ENCODE measurements around the gene DTD2.
"Not testable (repeated sequence)": the region's sequence is repeated elsewhere in the genome, so short reads cannot be mapped to it uniquely, and the experiment has no call there.

DTD2 gene

GRCh38 chr14:31456841-31457664 lies at the start of gene DTD2:
Gene DTD2 (minus strand): TSS chr14:31457506. CDS start chr14:31457393, 113 bp downstream.
- DNase-seq (ENCODE audit: low read depth in 2 of 2), result peak; percentile 87 to 90

GRCh38 chr14:31505411-31505810 lies 48.1 kb upstream of the DTD2 start:
- no peak for DNase-seq (ENCODE audit: low read depth in 2 of 2)

- DNase-seq (ENCODE audit: low read depth in 2 of 2), result no peak
Measured at GRCh38 chr14:31501870-31502269, 44.6 kb upstream of the DTD2 start.

GRCh38 chr14:31492759-31493498 lies 35.6 kb upstream of the DTD2 start:
- no peak for DNase-seq (ENCODE audit: low read depth in 2 of 2)

GRCh38 chr14:31489691-31490090 lies 32.4 kb upstream of the DTD2 start:
- DNase-seq (ENCODE audit: low read depth in 2 of 2), result no peak

GRCh38 chr14:31487886-31488285 lies 30.6 kb upstream of the DTD2 start, which contains the start of gene GPR33:
Gene GPR33 (minus strand): TSS chr14:31488039. CDS start chr14:31483965, 4,074 bp downstream.
- DNase-seq (ENCODE audit: low read depth in 2 of 2), result no peak

- no peak for DNase-seq (ENCODE audit: low read depth in 2 of 2)
Measured at GRCh38 chr14:31486764-31487163, 29.5 kb upstream of the DTD2 start.

- no peak for DNase-seq (ENCODE audit: low read depth in 2 of 2)
Measured at GRCh38 chr14:31484754-31485153, 27.4 kb upstream of the DTD2 start.

- no peak for DNase-seq (ENCODE audit: low read depth in 2 of 2)
Measured at GRCh38 chr14:31480156-31480555, 22.9 kb upstream of the DTD2 start.

- DNase-seq (ENCODE audit: low read depth in 2 of 2), result no peak
Measured at GRCh38 chr14:31479027-31479426, 21.7 kb upstream of the DTD2 start.

GRCh38 chr14:31477248-31477647 lies 19.9 kb upstream of the DTD2 start:
- DNase-seq (ENCODE audit: low read depth in 2 of 2), result no peak

- no peak for DNase-seq (ENCODE audit: low read depth in 2 of 2)
Measured at GRCh38 chr14:31476131-31476866, 19.0 kb upstream of the DTD2 start.

- no peak for DNase-seq (ENCODE audit: low read depth in 2 of 2)
Measured at GRCh38 chr14:31466554-31466953, 9.2 kb upstream of the DTD2 start.

GRCh38 chr14:31465111-31465510 lies 7.8 kb upstream of the DTD2 start:
- DNase-seq (ENCODE audit: low read depth in 2 of 2), result no peak

GRCh38 chr14:31462450-31462849 lies 5.1 kb upstream of the DTD2 start:
- DNase-seq (ENCODE audit: low read depth in 2 of 2), result not testable (repeated sequence)

- no peak for DNase-seq (ENCODE audit: low read depth in 2 of 2)
Measured at GRCh38 chr14:31461545-31461944, 4.2 kb upstream of the DTD2 start.

- DNase-seq (ENCODE audit: low read depth in 2 of 2), result no peak
Measured at GRCh38 chr14:31457665-31458659, 656 bp upstream of the DTD2 start.

GRCh38 chr14:31449971-31450610 lies 7.2 kb downstream of the DTD2 start:
- DNase-seq (ENCODE audit: low read depth in 2 of 2), result no peak

- no peak for DNase-seq (ENCODE audit: low read depth in 2 of 2)
Measured at GRCh38 chr14:31449136-31449535, 8.2 kb downstream of the DTD2 start.

- no peak for DNase-seq (ENCODE audit: low read depth in 2 of 2)
Measured at GRCh38 chr14:31445703-31446102, 11.6 kb downstream of the DTD2 start.

Data from stimulated activated CD4-positive, alpha-beta T cell treated with anti-CD3 and anti-CD28 coated beads, Interleukin-1b, Interleukin-23, amount 100 ng/mL, for 4 hours (primary cell).